ENCODE data around the gene ITIH3.

GRCh38 chr3:52852419-52852818, 57.8 kb downstream of the ITIH3 start:
- TF ChIP-seq YY1 (IDR thresholded peaks at IDR 0.05; ENCODE audit: insufficient read depth, insufficient read length), result no peak
- TF ChIP-seq ZNF274 (IDR thresholded peaks at IDR 0.05; ENCODE audit: low read depth, low read length), result no peak
- no peak for TF ChIP-seq SUZ12 (IDR thresholded peaks at IDR 0.05; ENCODE audit: extremely low read depth, insufficient read depth, insufficient read length)
